SK-N-SH (cell line): ENCODE measurements around the gene LNPK. TPM values are rescaled to one million over a fixed set of nuclear protein-coding genes. Genes with fewer than 3 reads are reported as not detected.

Experiments used
- CTCF ChIA-PET: fragments of 300-600, 350-600 bp; formaldehyde crosslinking; extraction: SDS; loops from one replicate; lab custom pipeline; 2021; lab: Yijun Ruan, JAX
- POLR2A ChIA-PET: fragments of 350-600 bp; sonication (Branson Sonifier 250); formaldehyde crosslinking; extraction: SDS; loops from one replicate; lab custom pipeline; 2020; ENCODE audit warnings: antibody characterized with exemption, inconsistent platforms; lab: Yijun Ruan, JAX
- DNase-seq: peaks from one replicate; pipeline ENCODE4 v3.0.0; 2012
- H2AFZ ChIP-seq: fragments of 200-600 bp; sonication (generic); 2 replicates; pipeline ENCODE4 v1.8.1; 2016; ENCODE audit warnings: antibody characterized with exemption, mild to moderate bottlenecking, low read depth
- H3F3A ChIP-seq: fragments of 200-600 bp; sonication (generic); replicated peaks from 2 replicates; pipeline ENCODE3; 2016; ENCODE audit warnings: antibody characterized with exemption, mild to moderate bottlenecking; ENCODE audit not compliant: insufficient read depth
- H3K27ac ChIP-seq, 2 experiments: fragments of 200-500 bp in 1 of 2; fragments of 200-600 bp in 1 of 2; sonication (Bioruptor generic) in 1 of 2; sonication (generic), shearing (Covaris generic) in 1 of 2; 2 replicates each; pipeline versions ENCODE4 v1.5.1 to v1.6.1; 2014 to 2016; ENCODE audit warnings: low read depth in 2 of 2, inconsistent platforms in 1 of 2, low read length in 1 of 2, mild to moderate bottlenecking in 1 of 2, mixed read lengths in 1 of 2
- H3K27me3 ChIP-seq: fragments of 200-600 bp; sonication (generic), shearing (Covaris generic); 2 replicates; pipeline ENCODE4 v1.6.1; 2016; ENCODE audit warnings: mixed run types; ENCODE audit not compliant: insufficient read depth
- H3K36me3 ChIP-seq, 2 experiments: fragments of 200-500 bp in 1 of 2; fragments of 200-600 bp in 1 of 2; sonication (Bioruptor generic) in 1 of 2; sonication (generic) in 1 of 2; replicated peaks in 1 of 2; 2 replicates each; pipeline versions ENCODE3 to v1.5.1; 2014 to 2016; ENCODE audit warnings: low read length in 1 of 2, mild to moderate bottlenecking in 1 of 2; ENCODE audit not compliant: insufficient read depth in 2 of 2, control insufficient read depth in 1 of 2
- H3K4me1 ChIP-seq, 2 experiments: fragments of 200-500 bp in 1 of 2; fragments of 200-600 bp in 1 of 2; sonication (Bioruptor generic) in 1 of 2; sonication (generic), shearing (Covaris generic) in 1 of 2; 2 replicates each; pipeline versions ENCODE4 v1.5.1 to v1.6.1; 2014 to 2016; ENCODE audit warnings: low read depth in 1 of 2, low read length in 1 of 2, mixed run types in 1 of 2; ENCODE audit not compliant: insufficient read depth in 2 of 2, control insufficient read depth in 1 of 2
- H3K4me2 ChIP-seq: fragments of 200-600 bp; sonication (generic), shearing (Covaris generic); 2 replicates; pipeline ENCODE4 v1.6.1; 2017; ENCODE audit warnings: mixed run types
- H3K4me3 ChIP-seq, 2 experiments: fragments of 200-500 bp in 1 of 2; fragments of 200-600 bp in 1 of 2; sonication (Bioruptor generic) in 1 of 2; sonication (generic), shearing (Covaris generic) in 1 of 2; 2 replicates each; pipeline versions ENCODE4 v1.5.1 to v1.8.1; 2014 to 2016; ENCODE audit warnings: low read depth in 2 of 2, inconsistent platforms in 1 of 2, low read length in 1 of 2, mild to moderate bottlenecking in 1 of 2, mixed read lengths in 1 of 2, moderate library complexity in 1 of 2
- H3K79me2 ChIP-seq: fragments of 200-600 bp; sonication (generic); 2 replicates; pipeline ENCODE4 v1.8.1; 2017; ENCODE audit warnings: mild to moderate bottlenecking; ENCODE audit not compliant: insufficient read depth
- H3K9ac ChIP-seq: fragments of 200-600 bp; sonication (generic); 2 replicates; pipeline ENCODE4 v1.6.1; 2017; ENCODE audit warnings: mixed run types
- H3K9me2 ChIP-seq: fragments of 200-600 bp; sonication (generic); 2 replicates; pipeline ENCODE4 v1.6.1; 2017; ENCODE audit warnings: mixed run types
- H3K9me3 ChIP-seq: fragments of 200-600 bp; sonication (generic); 2 replicates; pipeline ENCODE4 v1.6.1; 2017; ENCODE audit warnings: mixed run types, mild to moderate bottlenecking, moderate library complexity
- H4K20me1 ChIP-seq: fragments of 200-600 bp; sonication (generic); 2 replicates; pipeline ENCODE4 v1.6.1; 2017; ENCODE audit warnings: mild to moderate bottlenecking, mixed run types; ENCODE audit not compliant: insufficient read depth
- CHD2 ChIP-seq: fragments of 150-350 bp; IDR thresholded peaks from 2 replicates; pipeline ENCODE4 v1.6.1; 2018; ENCODE audit warnings: low read length; ENCODE audit not compliant: partially characterized antibody
- EP300 ChIP-seq, 2 experiments: IDR thresholded peaks; 2 replicates each; pipeline versions ENCODE4 v1.4.0 to v1.6.1; 2012; ENCODE audit warnings: borderline replicate concordance in 1 of 2, low read depth in 1 of 2, low read length in 1 of 2
- GATA2 ChIP-seq: sonication (generic); formaldehyde crosslinking; IDR thresholded peaks from 2 replicates; pipeline ENCODE4 v1.5.0; 2020; ENCODE audit warnings: mild to moderate bottlenecking, missing genetic modification reagents
- JUND ChIP-seq: IDR thresholded peaks from 2 replicates; pipeline ENCODE4 v1.4.0; 2012
- MEF2A ChIP-seq: IDR thresholded peaks from 2 replicates; pipeline ENCODE4 v1.4.0; 2012; ENCODE audit warnings: low read depth, borderline replicate concordance
- RCOR1 ChIP-seq: fragments of 150-350 bp; IDR thresholded peaks from 2 replicates; pipeline ENCODE4 v1.6.1; 2017; ENCODE audit warnings: antibody characterized with exemption, low read length
- RFX5 ChIP-seq: IDR thresholded peaks from 2 replicates; pipeline ENCODE4 v1.6.1; 2012; ENCODE audit warnings: mild to moderate bottlenecking, improper control_type of control experiment, low read length
- RXRA ChIP-seq: IDR thresholded peaks from 2 replicates; pipeline ENCODE4 v1.4.0; 2012; ENCODE audit warnings: low read depth, mild to moderate bottlenecking, borderline replicate concordance
- TAF1 ChIP-seq: IDR thresholded peaks from 2 replicates; pipeline ENCODE4 v1.6.1; 2012; ENCODE audit warnings: low read depth, mild to moderate bottlenecking, low read length, moderate library complexity, borderline replicate concordance
- TEAD4 ChIP-seq: IDR thresholded peaks from 2 replicates; pipeline ENCODE4 v1.4.0; 2012; ENCODE audit warnings: mild to moderate bottlenecking, borderline replicate concordance; ENCODE audit not compliant: insufficient read depth
- whole genome bisulfite sequencing: methylation state at CpG from one replicate; pipeline ENCODE4 v1.1.6; 2017; ENCODE audit warnings: low lambda C conversion rate; 5-methylcytosine and 5-hydroxymethylcytosine counted together
- polyA plus RNA-seq, 3 experiments: library from polyadenylated mRNA; depleted of rRNA; stranded (reverse); fragments of >200 nt; gene quantifications; 2 replicates each; pipeline ENCODE4 v1.2.3, GENCODE V29; 2012
- TF ChIP-seq, protein P1 (sequence below): IDR thresholded peaks from 2 replicates; pipeline ENCODE4 v1.6.1; 2012; ENCODE audit warnings: mild to moderate bottlenecking, low read depth, low read length, moderate library complexity
- TF ChIP-seq, protein P2 (sequence below): IDR thresholded peaks from 2 replicates; pipeline ENCODE4 v1.4.0; 2012; ENCODE audit warnings: low read depth
- TF ChIP-seq, protein P3 (sequence below): fragments of 200-600 bp; sonication (generic); IDR thresholded peaks from 2 replicates; pipeline ENCODE4 v1.6.1; 2017; ENCODE audit warnings: antibody characterized with exemption, mild to moderate bottlenecking, moderate library complexity

The LNPK gene
- polyA plus RNA-seq, 1 of the 3 experiments (the other 2 are of a cell fraction), result 5.0 TPM

DNA sequence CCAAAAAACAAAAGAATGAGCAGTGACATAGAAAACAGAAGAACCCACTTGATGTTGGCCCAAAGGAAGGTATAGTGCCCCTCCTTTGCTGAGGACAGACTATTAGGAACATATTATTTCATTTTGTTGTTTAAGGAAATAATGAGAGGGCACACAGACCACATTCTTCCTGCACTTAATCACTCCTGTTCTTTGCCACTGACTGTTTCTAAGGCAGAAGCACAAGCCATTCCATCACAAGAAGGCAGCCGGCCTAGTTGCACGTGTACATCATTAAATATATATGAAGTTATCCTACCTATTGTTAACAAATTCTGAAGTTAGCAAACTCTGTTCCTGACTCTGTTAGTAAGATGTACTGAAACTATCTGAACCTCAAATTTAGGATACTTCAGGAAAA, 110.0 kb downstream of the LNPK start:
- POLR2A ChIA-PET, result no interaction called here

DNA sequence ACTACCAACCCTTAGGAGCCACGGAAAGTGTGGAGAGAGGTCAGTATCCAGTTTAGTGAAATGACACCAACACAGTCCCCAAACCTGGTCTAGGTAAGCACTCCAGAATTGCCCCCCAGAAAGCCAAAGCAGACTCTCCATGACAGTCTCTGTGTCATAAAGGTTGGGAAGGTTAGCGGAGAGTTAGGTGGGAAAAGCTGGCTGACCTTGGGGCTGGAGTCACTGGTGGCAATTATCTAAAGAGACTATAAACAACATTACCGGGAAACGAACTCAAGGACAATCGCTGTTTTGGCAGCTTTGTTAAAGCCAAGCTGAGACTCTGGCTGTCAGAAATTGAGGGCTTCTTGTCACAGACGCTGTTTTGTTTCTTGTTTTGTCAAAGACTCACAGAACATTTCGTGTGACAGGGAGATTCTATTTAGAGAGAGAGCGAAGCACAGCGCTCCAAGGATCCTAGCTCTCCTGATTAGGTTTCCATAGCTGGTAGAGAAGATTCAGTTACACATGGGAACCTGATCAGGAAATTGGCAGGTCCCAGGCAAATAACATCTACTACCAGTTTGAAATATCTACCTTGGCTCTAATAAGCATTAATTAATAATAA, 111.3 kb downstream of the LNPK start:
- Histone ChIP-seq H3K9me2 (no peaks in the 10 kb centered on the region), H3K27me3 (no peaks in the 10 kb centered on the region), H3F3A (no peaks in the 10 kb centered on the region), H3K79me2 (no peaks in the 10 kb centered on the region), H3K36me3 (no peaks in the 10 kb centered on the region), H3K27ac (no peak overlapping the region), H2AFZ (no peak overlapping the region), H3K4me2 (no peak overlapping the region), H3K9ac (no peak overlapping the region), H4K20me1 (no peaks in the 10 kb centered on the region), H3K9me3 (no peaks in the 10 kb centered on the region), H3K4me3 (no peak overlapping the region), H3K4me1 (peaks cover 0 to 13% of the 10 kb centered on the region in 2 experiments; a peak in 2 of 4 replicates)
- POLR2A ChIA-PET, result no interaction called here
- DNase-seq, result no peak
- CTCF ChIA-PET, result interaction anchor here (1.4 to 1.9 kb wide), 3 partner anchors 37 to 476 kb away, joined by 4 to 7 read pairs (median 5); no protein-coding TSS in a partner anchor
- whole genome bisulfite sequencing, result 69% methylated on average over 9 of the region's 9 CpGs
- TF ChIP-seq RFX5, result no peak

More for the DNA sequence above, 110.0 kb downstream of the LNPK start:
- H3K4me2 ChIP-seq, result no peak overlapping the region
- H3F3A ChIP-seq, result no peaks in the 10 kb centered on the region
- CTCF ChIA-PET, result no interaction called here
- DNase-seq, result no peak
- 75% methylated on average over 2 of the region's 2 CpGs for WGBS
- H3K27ac ChIP-seq, result no peak overlapping the region
- H3K9ac ChIP-seq, result no peak overlapping the region
- no peaks in the 10 kb centered on the region for H3K36me3 ChIP-seq
- TF ChIP-seq EP300 (IDR thresholded peaks at IDR 0.05; ENCODE audit: borderline replicate concordance in 1 of 2, low read depth in 1 of 2, low read length in 1 of 2), result no peak
- TF ChIP-seq, protein P1, sequence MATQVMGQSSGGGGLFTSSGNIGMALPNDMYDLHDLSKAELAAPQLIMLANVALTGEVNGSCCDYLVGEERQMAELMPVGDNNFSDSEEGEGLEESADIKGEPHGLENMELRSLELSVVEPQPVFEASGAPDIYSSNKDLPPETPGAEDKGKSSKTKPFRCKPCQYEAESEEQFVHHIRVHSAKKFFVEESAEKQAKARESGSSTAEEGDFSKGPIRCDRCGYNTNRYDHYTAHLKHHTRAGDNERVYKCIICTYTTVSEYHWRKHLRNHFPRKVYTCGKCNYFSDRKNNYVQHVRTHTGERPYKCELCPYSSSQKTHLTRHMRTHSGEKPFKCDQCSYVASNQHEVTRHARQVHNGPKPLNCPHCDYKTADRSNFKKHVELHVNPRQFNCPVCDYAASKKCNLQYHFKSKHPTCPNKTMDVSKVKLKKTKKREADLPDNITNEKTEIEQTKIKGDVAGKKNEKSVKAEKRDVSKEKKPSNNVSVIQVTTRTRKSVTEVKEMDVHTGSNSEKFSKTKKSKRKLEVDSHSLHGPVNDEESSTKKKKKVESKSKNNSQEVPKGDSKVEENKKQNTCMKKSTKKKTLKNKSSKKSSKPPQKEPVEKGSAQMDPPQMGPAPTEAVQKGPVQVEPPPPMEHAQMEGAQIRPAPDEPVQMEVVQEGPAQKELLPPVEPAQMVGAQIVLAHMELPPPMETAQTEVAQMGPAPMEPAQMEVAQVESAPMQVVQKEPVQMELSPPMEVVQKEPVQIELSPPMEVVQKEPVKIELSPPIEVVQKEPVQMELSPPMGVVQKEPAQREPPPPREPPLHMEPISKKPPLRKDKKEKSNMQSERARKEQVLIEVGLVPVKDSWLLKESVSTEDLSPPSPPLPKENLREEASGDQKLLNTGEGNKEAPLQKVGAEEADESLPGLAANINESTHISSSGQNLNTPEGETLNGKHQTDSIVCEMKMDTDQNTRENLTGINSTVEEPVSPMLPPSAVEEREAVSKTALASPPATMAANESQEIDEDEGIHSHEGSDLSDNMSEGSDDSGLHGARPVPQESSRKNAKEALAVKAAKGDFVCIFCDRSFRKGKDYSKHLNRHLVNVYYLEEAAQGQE, result no peak
- H3K4me1 ChIP-seq, result peaks cover 0 to 13% of the 10 kb centered on the region in 2 experiments; a peak in 2 of 4 replicates
- H3K27me3 ChIP-seq, result no peaks in the 10 kb centered on the region
- H3K4me3 ChIP-seq, result no peak overlapping the region
- H3K9me3 ChIP-seq, result no peaks in the 10 kb centered on the region
- no peak overlapping the region for H2AFZ ChIP-seq
- H3K79me2 ChIP-seq, result no peaks in the 10 kb centered on the region
- no peaks in the 10 kb centered on the region for H4K20me1 ChIP-seq
- H3K9me2 ChIP-seq, result no peaks in the 10 kb centered on the region

DNA sequence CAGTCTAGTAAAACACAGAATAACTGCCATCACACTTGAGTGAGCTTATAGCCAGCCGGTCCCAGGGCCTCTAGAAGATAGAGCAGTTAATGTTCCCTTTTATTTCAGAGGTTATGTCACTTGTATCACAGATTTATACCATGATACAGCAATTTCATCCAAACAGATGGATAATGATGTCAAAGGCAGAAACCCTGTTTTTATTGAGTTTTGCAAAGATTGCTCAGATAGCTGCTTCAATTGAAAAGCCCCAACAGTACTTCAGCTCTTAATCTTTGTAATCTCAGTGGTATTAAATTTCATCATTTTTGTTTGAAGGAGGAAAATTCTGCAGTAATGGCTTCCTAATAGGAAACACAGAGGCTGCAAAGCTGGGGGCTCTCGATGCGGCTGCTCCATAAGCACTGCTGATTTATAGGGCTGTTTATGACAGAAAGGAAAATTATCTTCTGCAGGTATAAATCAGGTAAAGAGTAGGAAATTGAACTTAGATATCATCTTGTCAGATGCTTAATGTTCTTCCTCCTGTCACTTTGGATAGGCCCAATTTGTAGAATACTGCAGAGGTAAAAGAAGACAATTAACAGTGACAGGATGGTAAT, 112.3 kb downstream of the LNPK start:
- no peaks in the 10 kb centered on the region for H4K20me1 ChIP-seq
- CTCF ChIA-PET, result interaction anchor here (0.7 to 1.9 kb wide), 6 partner anchors 36 to 475 kb away, joined by 3 to 8 read pairs (median 4); no protein-coding TSS in a partner anchor
- H3K79me2 ChIP-seq, result no peaks in the 10 kb centered on the region
- 32% methylated on average over 3 of the region's 3 CpGs for WGBS
- POLR2A ChIA-PET, result interaction anchor here (0.6 kb wide), 3 partner anchors 83 to 260 kb away, joined by 3 to 4 read pairs (median 3); partner anchors contain the start of gene LNPK
- no peak overlapping the region for H3K9ac ChIP-seq
- no peaks in the 10 kb centered on the region for H3K36me3 ChIP-seq
- DNase-seq, result peak; percentile 47
- no peaks in the 10 kb centered on the region for H3K27me3 ChIP-seq
- no peak overlapping the region for H3K4me3 ChIP-seq
- H3K9me3 ChIP-seq, result no peaks in the 10 kb centered on the region
- no peak overlapping the region for H2AFZ ChIP-seq
- peaks cover 0 to 15% of the 10 kb centered on the region in 2 experiments; a peak in 2 of 4 replicates for H3K4me1 ChIP-seq
- no peaks in the 10 kb centered on the region for H3K9me2 ChIP-seq
- H3K27ac ChIP-seq, result peak overlapping the region in 1 of 2 experiments; percentile 72; a peak in 2 of 4 replicates
- H3F3A ChIP-seq, result no peaks in the 10 kb centered on the region
- H3K4me2 ChIP-seq, result no peak overlapping the region
- TF ChIP-seq TEAD4 (peak; percentile 17; the same call in 1 of the 2 replicates), RCOR1 (peak; percentile 85), TAF1 (no peak), GATA2 (CRISPR knock-in tag) (peak; percentile 99), EP300 (IDR thresholded peaks at IDR 0.05; ENCODE audit: borderline replicate concordance in 1 of 2, low read depth in 1 of 2, low read length in 1 of 2) (peak in 1 of 2 experiments; percentile 85; a peak in 2 of 4 replicates), JUND (no peak), RFX5 (0 out of 2 replicates have a peak, but pooled peaks have one; percentile 35), CHD2 (peak; percentile 65), RXRA (no peak), MEF2A (no peak)
- TF ChIP-seq, protein P2, sequence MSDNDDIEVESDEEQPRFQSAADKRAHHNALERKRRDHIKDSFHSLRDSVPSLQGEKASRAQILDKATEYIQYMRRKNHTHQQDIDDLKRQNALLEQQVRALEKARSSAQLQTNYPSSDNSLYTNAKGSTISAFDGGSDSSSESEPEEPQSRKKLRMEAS, result no peak
- TF ChIP-seq, protein P3, sequence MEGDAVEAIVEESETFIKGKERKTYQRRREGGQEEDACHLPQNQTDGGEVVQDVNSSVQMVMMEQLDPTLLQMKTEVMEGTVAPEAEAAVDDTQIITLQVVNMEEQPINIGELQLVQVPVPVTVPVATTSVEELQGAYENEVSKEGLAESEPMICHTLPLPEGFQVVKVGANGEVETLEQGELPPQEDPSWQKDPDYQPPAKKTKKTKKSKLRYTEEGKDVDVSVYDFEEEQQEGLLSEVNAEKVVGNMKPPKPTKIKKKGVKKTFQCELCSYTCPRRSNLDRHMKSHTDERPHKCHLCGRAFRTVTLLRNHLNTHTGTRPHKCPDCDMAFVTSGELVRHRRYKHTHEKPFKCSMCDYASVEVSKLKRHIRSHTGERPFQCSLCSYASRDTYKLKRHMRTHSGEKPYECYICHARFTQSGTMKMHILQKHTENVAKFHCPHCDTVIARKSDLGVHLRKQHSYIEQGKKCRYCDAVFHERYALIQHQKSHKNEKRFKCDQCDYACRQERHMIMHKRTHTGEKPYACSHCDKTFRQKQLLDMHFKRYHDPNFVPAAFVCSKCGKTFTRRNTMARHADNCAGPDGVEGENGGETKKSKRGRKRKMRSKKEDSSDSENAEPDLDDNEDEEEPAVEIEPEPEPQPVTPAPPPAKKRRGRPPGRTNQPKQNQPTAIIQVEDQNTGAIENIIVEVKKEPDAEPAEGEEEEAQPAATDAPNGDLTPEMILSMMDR, result no peak
